Sciatic nerve (tissue), 2 donors: ENCODE data around the gene EIF2A. TPM values are rescaled to one million over a fixed set of nuclear protein-coding genes. Genes with fewer than 3 reads are reported as not detected.
A peak's percentile ranks its signal among the peaks of the same experiment; 100 is the strongest.
"Not testable (repeated sequence)": the region's sequence is repeated elsewhere in the genome, so short reads cannot be mapped to it uniquely, and the experiment has no call there.

Experiments used
- ATAC-seq: fragments of 200-7000 bp; cut with Tn5 transposase; one replicate; pipeline ENCODE4 v1.9.1; 2020; ENCODE audit warnings: mild to moderate bottlenecking, moderate library complexity
- DNase-seq: peaks from one replicate; pipeline ENCODE4 v3.0.0-alpha.2; 2020; ENCODE audit warnings: low spot score
- intact Hi-C: fragments of 100-400 bp; cut with DNase I; formaldehyde crosslinking; loops from one replicate; pipeline ENCODE4 v1.14.2; 2022
- total RNA-seq: library from RNA; stranded (reverse); fragmentation: NEBNext Ultra II Directional; extraction: Animal tissue kit (Norgen Biotek cat#: 25700); gene quantifications from one replicate; pipeline ENCODE4 v1.2.1, GENCODE V29; 2021
- donor health status: DM: no; HTN: no; CAD: no.
- donor health status: DM: no; HTN: no; CAD: no.

Gene EIF2A
- total RNA-seq, 1 donor from 2014 or later: 70.9 TPM

- intact Hi-C loops: no loop called here
- no peak for ATAC-seq
Observed at GRCh38 chr3:150620002-150620689, 73.6 kb downstream of the EIF2A start.

GRCh38 chr3:150622955-150623354 lies 76.4 kb downstream of the EIF2A start:
- DNase-seq, intact Hi-C loops, ATAC-seq: not testable (repeated sequence)

More at GRCh38 chr3:150620002-150620689, 73.6 kb downstream of the EIF2A start:
- no peak for DNase-seq

GRCh38 chr3:150623945-150624344 lies 77.4 kb downstream of the EIF2A start:
- ATAC-seq (no peak), DNase-seq (no peak)
- intact Hi-C loops: no loop called here

- ATAC-seq: no peak
- intact Hi-C loops: no loop called here
- DNase-seq: no peak
Observed at GRCh38 chr3:150626148-150626930, 79.8 kb downstream of the EIF2A start.

- DNase-seq: no peak
- intact Hi-C loops: no loop called here
- ATAC-seq: no peak
Observed at GRCh38 chr3:150627557-150627956, 81.0 kb downstream of the EIF2A start.

GRCh38 chr3:150631515-150632221 lies 85.1 kb downstream of the EIF2A start:
- no peak for ATAC-seq
- no peak for DNase-seq
- intact Hi-C loops: no loop called here

- ATAC-seq (peak; percentile 45), DNase-seq (no peak)
- intact Hi-C loops: no loop called here
Observed at GRCh38 chr3:150635076-150635475, 88.5 kb downstream of the EIF2A start.

GRCh38 chr3:150635526-150635925 lies 88.9 kb downstream of the EIF2A start:
- intact Hi-C loops: no loop called here
- ATAC-seq (peak; percentile 67), DNase-seq (no peak)

Other genes starting within 250 kb of the EIF2A start
- 30.6 TPM for gene TSC22D2, start 138.5 kb upstream of the EIF2A start, total RNA-seq
- gene SERP1, start 291 bp upstream of the EIF2A start, total RNA-seq: 72.3 TPM
- 93.5 TPM for gene SELENOT, start 56.5 kb downstream of the EIF2A start, total RNA-seq
- gene ERICH6, start 157.1 kb downstream of the EIF2A start, total RNA-seq: 0.49 TPM
- 19.1 TPM for gene SIAH2, start 216.4 kb downstream of the EIF2A start, total RNA-seq